Transverse colon (tissue), 4 donors: ENCODE data around the gene STAG1. TPM values are rescaled to one million over a fixed set of nuclear protein-coding genes. Genes with fewer than 3 reads are reported as not detected.

ENCODE experiments used
- DNase-seq: peaks from one replicate; pipeline ENCODE4 v3.0.0-alpha.2; 2019
- H3K27ac ChIP-seq, 4 donors: fragments of 200-600 bp; sonication (generic); 2 replicates each; pipeline ENCODE4 v1.5.1; 2016 to 2018; ENCODE audit warnings: inconsistent platforms in 4 of 4
- H3K27me3 ChIP-seq: fragments of 200-600 bp; sonication (generic); 2 replicates; pipeline ENCODE4 v1.5.1; 2017; ENCODE audit warnings: inconsistent platforms
- H3K36me3 ChIP-seq, 4 donors: fragments of 200-600 bp; sonication (generic); 2 replicates each; pipeline ENCODE4 v1.5.1; 2017 to 2019; ENCODE audit warnings: inconsistent platforms in 4 of 4
- H3K4me1 ChIP-seq, 4 donors: fragments of 200-600 bp; sonication (generic); 2 replicates each; pipeline ENCODE4 v1.5.1; 2017 to 2020; ENCODE audit warnings: inconsistent platforms in 4 of 4
- H3K4me3 ChIP-seq, 4 donors: fragments of 200-600 bp; sonication (generic); 1 replicate in 1 of 4; 2 replicates in 3 of 4; pipeline versions ENCODE4 v1.5.1 to v1.6.1; 2017 to 2019; ENCODE audit warnings: inconsistent platforms in 4 of 4
- H3K9me3 ChIP-seq, 2 donors: fragments of 200-600 bp; sonication (generic); 2 replicates each; pipeline ENCODE4 v1.5.1; 2017 to 2019; ENCODE audit warnings: inconsistent platforms in 2 of 2
- EP300 ChIP-seq: sonication (generic); formaldehyde crosslinking; IDR thresholded peaks from one replicate; pipeline ENCODE4 v1.6.1; 2017; ENCODE audit warnings: antibody characterized with exemption, low read depth
- POLR2A ChIP-seq: fragments of 450-650 bp; IDR thresholded peaks from one replicate; pipeline ENCODE4 v1.6.1; 2016; ENCODE audit warnings: antibody characterized with exemption, mild to moderate bottlenecking, moderate library complexity
- POLR2AphosphoS5 ChIP-seq, 3 donors: sonication (generic); formaldehyde crosslinking; IDR thresholded peaks; one replicate each; pipeline ENCODE4 v1.6.1; 2016; ENCODE audit warnings: antibody characterized with exemption in 3 of 3
- WGBS, 2 donors: methylation state at CpG; one replicate each; pipeline ENCODE4 v1.1.5; 2018; ENCODE audit warnings: low coverage in 1 of 2; 5-methylcytosine and 5-hydroxymethylcytosine counted together
- in situ Hi-C, 4 donors: fragments of 200-750 bp; cut with MboI; loops; one replicate each; pipeline versions ENCODE4 v1.15.0 to v1.15.1; 2017; ENCODE audit warnings: low sequenced_read_pairs in 3 of 4, low pct_ligation_motif_present in 1 of 4, low pct_unique_long_range_greater_than_20kb in 1 of 4
- intact Hi-C: fragments of 100-400 bp; cut with DNase I; formaldehyde crosslinking; loops from one replicate; pipeline ENCODE4 v1.15.1; 2023; ENCODE audit warnings: low total_unique reads
- total RNA-seq, 4 donors: library from RNA; depleted of rRNA; stranded (reverse); fragments of >200 nt; gene quantifications; one replicate each; pipeline ENCODE4 v1.1.0, GENCODE V29; 2016
- TF ChIP-seq, protein P1 (sequence below), 5 experiments: fragments of 200-600 bp in 3 of 5; fragments of 450-650 bp in 2 of 5; sonication (generic) in 3 of 5; IDR thresholded peaks; 1 replicate in 2 of 5; 2 replicates in 3 of 5; pipeline ENCODE4 v1.5.1; 2016 to 2017; ENCODE audit warnings: antibody characterized with exemption in 5 of 5, inconsistent platforms in 3 of 5, mild to moderate bottlenecking in 2 of 5, moderate library complexity in 1 of 5

STAG1 gene
- total RNA-seq, 4 donors from 2014 or later: 14.5 to 57.2 (median 42.2) TPM

DNA sequence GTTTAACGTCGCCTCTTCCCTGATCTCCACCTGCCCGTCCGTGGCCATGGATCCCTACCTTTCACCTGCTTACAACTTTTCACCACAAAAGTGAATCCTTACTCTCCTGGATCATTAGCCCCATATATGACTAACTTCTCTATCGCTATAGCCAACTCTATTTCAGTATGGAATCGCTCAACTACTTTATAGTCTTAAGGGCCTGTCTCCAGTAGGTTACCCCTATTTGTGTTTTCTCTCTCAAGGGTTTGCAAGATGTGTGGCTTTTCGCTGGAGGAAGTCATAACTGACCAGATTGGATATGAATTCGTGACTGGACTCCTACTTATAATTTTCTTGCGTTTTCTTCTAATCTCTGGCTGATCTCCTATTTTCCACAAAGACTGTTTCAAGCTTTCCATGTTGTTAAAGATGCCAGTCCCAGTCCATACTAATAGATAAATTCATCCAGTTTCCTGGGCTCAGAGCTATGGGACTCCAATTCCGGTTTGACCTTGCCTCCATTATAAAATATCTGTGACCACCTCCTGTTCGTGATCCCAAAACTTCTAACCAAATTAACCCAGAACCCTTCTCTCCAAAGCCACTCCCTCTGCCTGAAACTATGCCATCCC is 1.3 kb upstream of the STAG1 start:
- no peak for DNase-seq
- intact Hi-C loops: loop anchor here (5.0 to 10.0 kb wide), 2 partner anchors 259 to 339 kb away; no protein-coding TSS in a partner anchor
- Histone ChIP-seq H3K27ac (peak overlapping the region; percentile 88 to 99 (median 96)), H3K4me1 (peaks cover 8 to 33% (median 28%) of the 10 kb centered on the region in 4 donors), H3K9me3 (no peaks in the 10 kb centered on the region), H3K27me3 (no peaks in the 10 kb centered on the region), H3K4me3 (peak overlapping the region in 3 of 4 donors; percentile 63 to 93 (median 66)), H3K36me3 (no peaks in the 10 kb centered on the region)
- TF ChIP-seq POLR2AphosphoS5 (IDR thresholded peaks at IDR 0.05) (no peak), POLR2A (no peak), EP300 (no peak)
- TF ChIP-seq, protein P1, sequence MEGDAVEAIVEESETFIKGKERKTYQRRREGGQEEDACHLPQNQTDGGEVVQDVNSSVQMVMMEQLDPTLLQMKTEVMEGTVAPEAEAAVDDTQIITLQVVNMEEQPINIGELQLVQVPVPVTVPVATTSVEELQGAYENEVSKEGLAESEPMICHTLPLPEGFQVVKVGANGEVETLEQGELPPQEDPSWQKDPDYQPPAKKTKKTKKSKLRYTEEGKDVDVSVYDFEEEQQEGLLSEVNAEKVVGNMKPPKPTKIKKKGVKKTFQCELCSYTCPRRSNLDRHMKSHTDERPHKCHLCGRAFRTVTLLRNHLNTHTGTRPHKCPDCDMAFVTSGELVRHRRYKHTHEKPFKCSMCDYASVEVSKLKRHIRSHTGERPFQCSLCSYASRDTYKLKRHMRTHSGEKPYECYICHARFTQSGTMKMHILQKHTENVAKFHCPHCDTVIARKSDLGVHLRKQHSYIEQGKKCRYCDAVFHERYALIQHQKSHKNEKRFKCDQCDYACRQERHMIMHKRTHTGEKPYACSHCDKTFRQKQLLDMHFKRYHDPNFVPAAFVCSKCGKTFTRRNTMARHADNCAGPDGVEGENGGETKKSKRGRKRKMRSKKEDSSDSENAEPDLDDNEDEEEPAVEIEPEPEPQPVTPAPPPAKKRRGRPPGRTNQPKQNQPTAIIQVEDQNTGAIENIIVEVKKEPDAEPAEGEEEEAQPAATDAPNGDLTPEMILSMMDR (IDR thresholded peaks at IDR 0.05): no peak
- WGBS, 2 donors: 41 to 47% methylated on average over 11 of the region's 11 CpGs
- in situ Hi-C loops: loop anchor here in 2 of 4 donors (10.0 kb wide), 2 partner anchors 261 to 359 kb away; no protein-coding TSS in a partner anchor

DNA sequence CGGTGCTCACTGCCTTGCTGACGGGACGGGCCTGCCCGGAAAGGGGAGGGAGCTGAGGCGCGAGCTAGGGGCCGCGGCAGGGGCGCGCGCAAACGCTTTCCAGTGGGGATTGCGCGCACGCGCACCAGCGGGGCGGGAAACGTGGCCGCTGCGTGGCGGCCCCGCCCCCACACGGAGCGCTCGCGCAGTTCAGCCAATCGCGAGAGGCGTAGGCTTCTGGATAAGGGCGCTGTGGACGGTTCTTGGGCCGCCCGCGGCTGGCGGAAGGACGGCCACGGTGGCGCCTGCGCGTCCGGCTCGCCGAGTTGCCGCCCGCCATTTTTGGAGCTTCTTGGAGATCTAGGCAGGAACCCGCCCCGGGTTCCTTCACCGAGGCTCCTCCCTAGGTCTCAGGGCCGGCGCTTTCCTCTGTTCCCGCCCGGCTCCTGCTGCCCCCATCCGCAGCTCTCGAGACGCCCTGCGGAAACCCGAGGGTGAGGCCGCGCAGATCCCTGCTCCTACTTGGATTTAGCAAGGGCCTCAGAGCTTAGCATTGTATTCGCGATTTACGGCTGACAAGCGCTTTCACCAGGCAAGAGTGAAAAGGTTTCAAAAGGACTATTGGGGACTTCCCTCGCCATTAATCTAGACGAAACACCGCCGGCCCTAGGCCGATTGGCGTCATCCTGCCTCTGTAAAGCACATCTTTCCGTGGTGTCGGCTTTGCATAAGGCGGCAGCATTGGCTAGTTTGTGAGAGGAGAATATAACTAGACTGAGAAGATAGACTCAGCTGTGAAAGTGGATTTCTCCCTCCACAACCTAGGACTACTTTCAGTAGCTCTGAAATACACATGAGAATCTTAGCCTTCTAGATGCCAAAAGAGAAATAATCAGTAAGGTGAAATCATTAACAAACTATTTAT is 496 bp upstream of the STAG1 start:
- Histone ChIP-seq H3K27ac (peak overlapping the region; percentile 88 to 99 (median 96)), H3K4me1 (peaks cover 8 to 33% (median 28%) of the 10 kb centered on the region in 4 donors), H3K4me3 (peak overlapping the region; percentile 1 to 93 (median 90)), H3K27me3 (no peaks in the 10 kb centered on the region), H3K9me3 (no peaks in the 10 kb centered on the region), H3K36me3 (no peaks in the 10 kb centered on the region)
- WGBS, 2 donors: 1% methylated on average over 61 of the region's 73 CpGs; no CpG with 5 or more reads in 1 of the 2 donors
- intact Hi-C loops (loop anchor here (5.0 to 10.0 kb wide), 2 partner anchors 260 to 338 kb away; no protein-coding TSS in a partner anchor), in situ Hi-C loops (loop anchor here in 2 of 4 donors (10.0 kb wide), 2 partner anchors 262 to 358 kb away; no protein-coding TSS in a partner anchor)
- peak; percentile 99 for DNase-seq
- TF ChIP-seq POLR2A: peak; percentile 90
- no peak for TF ChIP-seq EP300
- TF ChIP-seq, protein P1 (IDR thresholded peaks at IDR 0.05): peak in 1 of 5 experiments; percentile 21
- TF ChIP-seq POLR2AphosphoS5 (IDR thresholded peaks at IDR 0.05): peak; percentile 66 to 86 (median 75)

DNA sequence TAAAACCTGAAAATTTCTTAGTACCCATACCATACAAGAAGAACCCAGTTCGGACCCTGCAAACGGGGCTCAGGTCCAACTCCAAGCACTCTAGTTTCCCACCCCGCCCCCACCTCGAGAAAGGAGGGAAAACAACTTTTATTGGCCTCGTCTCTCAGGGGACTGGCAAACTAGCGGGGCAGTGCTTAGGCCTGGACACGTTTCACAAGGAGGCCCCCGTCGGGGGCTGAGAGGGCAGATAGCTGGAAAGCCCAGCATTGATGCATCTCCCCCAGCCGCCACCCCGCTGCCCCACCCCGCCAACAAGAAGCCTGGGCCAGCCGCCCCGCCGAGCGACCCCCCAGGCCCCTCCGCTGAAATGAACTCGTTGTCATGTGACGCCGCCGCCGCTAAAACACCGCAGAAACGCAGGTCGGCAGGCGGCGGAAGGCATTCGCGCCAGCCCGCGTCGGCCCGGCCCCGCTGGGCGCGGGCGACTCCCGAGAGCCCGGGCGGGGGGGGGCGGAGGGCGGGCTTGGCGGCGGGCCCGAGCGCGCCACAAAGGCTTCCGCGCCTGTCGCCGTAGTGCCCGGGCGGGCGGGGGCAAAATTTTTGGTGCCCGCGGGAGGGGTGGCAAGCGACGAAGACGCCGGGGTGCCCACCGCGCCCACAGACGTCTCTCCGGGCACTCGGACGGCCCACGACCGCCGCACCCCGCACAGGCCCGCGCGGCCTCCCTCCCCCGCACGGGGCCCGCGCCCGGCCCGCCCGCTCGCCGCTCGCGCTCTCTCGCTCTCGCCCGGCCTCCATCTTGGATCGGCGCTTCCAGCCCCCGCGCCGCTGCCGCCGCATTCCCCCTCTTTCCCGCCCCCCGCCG is 634 bp downstream of the STAG1 start:
- Histone ChIP-seq H3K36me3 (no peaks in the 10 kb centered on the region), H3K27ac (peak overlapping the region; percentile 88 to 99 (median 96)), H3K4me1 (peaks cover 8 to 35% (median 28%) of the 10 kb centered on the region in 4 donors), H3K4me3 (peak overlapping the region; percentile 85 to 93 (median 90)), H3K9me3 (no peaks in the 10 kb centered on the region), H3K27me3 (no peaks in the 10 kb centered on the region)
- WGBS, 2 donors: 0% methylated on average over 54 of the region's 97 CpGs; no CpG with 5 or more reads in 1 of the 2 donors
- no peak for TF ChIP-seq EP300
- TF ChIP-seq, protein P1 (IDR thresholded peaks at IDR 0.05): no peak
- TF ChIP-seq POLR2AphosphoS5 (IDR thresholded peaks at IDR 0.05): peak in 2 of 3 donors; percentile 29 to 37
- peak; percentile 35 for TF ChIP-seq POLR2A
- in situ Hi-C loops (loop anchor here in 2 of 4 donors (10.0 kb wide), 2 partner anchors 263 to 357 kb away; no protein-coding TSS in a partner anchor), intact Hi-C loops (loop anchor here (5.0 to 10.0 kb wide), 2 partner anchors 261 to 337 kb away; no protein-coding TSS in a partner anchor)
- peak; percentile 81 for DNase-seq
